Vagina (tissue), 2 donors: ENCODE measurements around the gene DHX35. TPM values are rescaled to one million over a fixed set of nuclear protein-coding genes. Genes with fewer than 3 reads are reported as not detected.

Experiments used
- DNase-seq, 2 donors: peaks; one replicate each; pipeline ENCODE4 v3.0.0-alpha.2; 2017; ENCODE audit errors: extremely low spot score in 2 of 2
- H3K27ac ChIP-seq: fragments of 200-600 bp; sonication (generic); one replicate; pipeline ENCODE4 v1.5.1; 2019
- H3K27me3 ChIP-seq: fragments of 200-600 bp; sonication (generic); one replicate; pipeline ENCODE4 v1.5.1; 2019
- H3K36me3 ChIP-seq, 2 donors: fragments of 200-600 bp; sonication (generic); one replicate each; pipeline ENCODE4 v1.5.1; 2017 to 2019
- H3K4me1 ChIP-seq: fragments of 200-600 bp; sonication (generic); one replicate; pipeline ENCODE4 v1.5.1; 2019
- H3K4me3 ChIP-seq, 2 donors: fragments of 200-600 bp; sonication (generic); 1 replicate in 1 of 2; 2 replicates in 1 of 2; pipeline ENCODE4 v1.5.1; 2016 to 2019
- H3K9me3 ChIP-seq: fragments of 200-600 bp; sonication (generic); one replicate; pipeline ENCODE4 v1.5.1; 2019
- CTCF ChIP-seq, 3 experiments: fragments of 450-650 bp in 2 of 3; fragments of 200-600 bp in 1 of 3; sonication (generic) in 1 of 3; IDR thresholded peaks; one replicate each; pipeline ENCODE4 v1.5.1; 2017 to 2019; ENCODE audit warnings: antibody characterized with exemption in 3 of 3, mild to moderate bottlenecking in 2 of 3, moderate library complexity in 2 of 3
- POLR2A ChIP-seq, 2 donors: fragments of 450-650 bp; IDR thresholded peaks; one replicate each; pipeline ENCODE4 v1.6.1; 2017; ENCODE audit warnings: antibody characterized with exemption in 2 of 2, mild to moderate bottlenecking in 2 of 2, moderate library complexity in 2 of 2
- POLR2AphosphoS5 ChIP-seq, 2 donors: sonication (generic); formaldehyde crosslinking; IDR thresholded peaks; one replicate each; pipeline ENCODE4 v1.9.0; 2017; ENCODE audit warnings: antibody characterized with exemption in 2 of 2, mild to moderate bottlenecking in 2 of 2, low read depth in 1 of 2; ENCODE audit not compliant: insufficient read depth in 1 of 2
- intact Hi-C: fragments of 100-400 bp; cut with DNase I; formaldehyde crosslinking; loops from one replicate; pipeline ENCODE4 v1.15.1; 2023
- total RNA-seq: library from RNA; depleted of rRNA; stranded (reverse); fragments of >200 nt; gene quantifications from one replicate; pipeline ENCODE4 v1.2.3, GENCODE V29; 2016

The DHX35 gene
- total RNA-seq, 1 donor from 2014 or later = 13.0 TPM

- no peaks in the 10 kb centered on the region for H3K4me1 ChIP-seq
- no peaks in the 10 kb centered on the region for H3K27me3 ChIP-seq
- no peaks in the 10 kb centered on the region for H3K36me3 ChIP-seq
- intact Hi-C loops = no loop called here
- TF ChIP-seq POLR2AphosphoS5 (IDR thresholded peaks at IDR 0.05; ENCODE audit: insufficient read depth in 1 of 2, low read depth in 1 of 2) (no peak), CTCF (IDR thresholded peaks at IDR 0.05) (no peak), POLR2A (IDR thresholded peaks at IDR 0.05) (no peak)
- no peaks in the 10 kb centered on the region for H3K9me3 ChIP-seq
- H3K4me3 ChIP-seq = no peak overlapping the region
- no peak for DNase-seq
- no peak overlapping the region for H3K27ac ChIP-seq
These were observed 110.0 kb downstream of the DHX35 start for GRCh38 chr20:39072132-39072531.

- intact Hi-C loops = no loop called here
- no peak for DNase-seq
- H3K36me3 ChIP-seq = no peaks in the 10 kb centered on the region
These were observed 110.5 kb downstream of the DHX35 start for GRCh38 chr20:39072653-39073052.

DNA sequence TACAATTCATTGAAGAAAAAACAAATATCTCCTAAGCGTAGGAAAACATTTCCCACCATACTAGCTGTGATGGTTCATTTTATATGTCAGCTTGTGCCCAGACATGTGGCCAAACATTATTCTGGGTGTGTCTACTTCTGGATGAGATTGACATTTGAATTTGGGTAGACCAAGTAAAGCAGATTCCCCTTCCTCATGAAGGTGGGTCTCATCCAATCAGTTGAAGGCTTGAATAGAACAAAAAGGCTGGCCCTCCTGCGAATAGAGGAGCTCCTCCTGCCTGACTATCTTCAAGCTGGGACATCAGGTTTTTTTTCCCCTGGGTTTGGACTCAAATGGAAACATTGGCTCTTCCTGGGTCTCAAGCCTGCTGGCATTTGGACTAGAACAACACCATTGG lies 113.6 kb downstream of the DHX35 start:
- Histone ChIP-seq H3K27me3 (no peaks in the 10 kb centered on the region), H3K27ac (no peak overlapping the region), H3K9me3 (no peaks in the 10 kb centered on the region), H3K4me1 (no peaks in the 10 kb centered on the region), H3K36me3 (no peaks in the 10 kb centered on the region), H3K4me3 (no peak overlapping the region)
- no peak for DNase-seq
- intact Hi-C loops = no loop called here
- TF ChIP-seq POLR2AphosphoS5 (IDR thresholded peaks at IDR 0.05; ENCODE audit: insufficient read depth in 1 of 2, low read depth in 1 of 2) (no peak), POLR2A (IDR thresholded peaks at IDR 0.05) (no peak)

More at GRCh38 chr20:39072653-39073052, 110.5 kb downstream of the DHX35 start:
- TF ChIP-seq POLR2A (IDR thresholded peaks at IDR 0.05) = no peak
- TF ChIP-seq POLR2AphosphoS5 (IDR thresholded peaks at IDR 0.05; ENCODE audit: insufficient read depth in 1 of 2, low read depth in 1 of 2) = no peak
- no peak for TF ChIP-seq CTCF (IDR thresholded peaks at IDR 0.05)
- Histone ChIP-seq H3K9me3 (no peaks in the 10 kb centered on the region), H3K27ac (no peak overlapping the region), H3K27me3 (no peaks in the 10 kb centered on the region), H3K4me3 (no peak overlapping the region), H3K4me1 (no peaks in the 10 kb centered on the region)

DNA sequence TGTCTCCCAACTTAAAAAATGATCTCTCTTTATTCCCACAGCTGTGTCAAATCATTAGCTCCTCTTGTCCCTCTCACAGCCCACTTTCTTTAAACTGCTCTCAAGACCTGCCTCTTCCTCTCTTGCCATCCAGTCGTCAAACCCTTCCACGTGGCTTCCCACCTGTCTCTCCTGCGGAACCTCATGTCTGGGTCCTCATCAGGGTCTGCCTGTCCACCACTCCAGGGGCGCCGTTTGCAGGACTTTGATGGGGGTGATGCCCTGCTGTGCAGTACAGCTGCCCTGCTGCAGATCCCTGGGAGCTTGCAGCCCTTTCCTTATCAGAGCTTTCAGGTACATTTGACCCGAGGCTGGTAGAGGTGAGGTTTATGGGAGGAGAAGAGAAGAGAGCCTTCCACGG lies 114.8 kb downstream of the DHX35 start:
- Histone ChIP-seq H3K4me3 (no peak overlapping the region), H3K27me3 (no peaks in the 10 kb centered on the region), H3K27ac (no peak overlapping the region), H3K4me1 (no peaks in the 10 kb centered on the region), H3K9me3 (no peaks in the 10 kb centered on the region), H3K36me3 (no peaks in the 10 kb centered on the region)
- no peak for TF ChIP-seq POLR2AphosphoS5 (IDR thresholded peaks at IDR 0.05; ENCODE audit: insufficient read depth in 1 of 2, low read depth in 1 of 2)
- TF ChIP-seq POLR2A (IDR thresholded peaks at IDR 0.05) = no peak
- no peak for TF ChIP-seq CTCF (IDR thresholded peaks at IDR 0.05)
- no peak for DNase-seq
- intact Hi-C loops = no loop called here

- no peaks in the 10 kb centered on the region for H3K9me3 ChIP-seq
- DNase-seq = no peak
- H3K4me1 ChIP-seq = no peaks in the 10 kb centered on the region
- H3K27me3 ChIP-seq = no peaks in the 10 kb centered on the region
- no peaks in the 10 kb centered on the region for H3K36me3 ChIP-seq
- intact Hi-C loops = no loop called here
- TF ChIP-seq POLR2A (IDR thresholded peaks at IDR 0.05) = no peak
- no peak for TF ChIP-seq POLR2AphosphoS5 (IDR thresholded peaks at IDR 0.05; ENCODE audit: insufficient read depth in 1 of 2, low read depth in 1 of 2)
- TF ChIP-seq CTCF (IDR thresholded peaks at IDR 0.05) = no peak
- H3K4me3 ChIP-seq = no peak overlapping the region
- H3K27ac ChIP-seq = no peak overlapping the region
These were observed 118.2 kb downstream of the DHX35 start for GRCh38 chr20:39080326-39080725.
